K562 (cell line): ENCODE results near the gene TCEA3.
A peak's percentile ranks its signal among the peaks of the same experiment; 100 is the strongest.

Experiments
- CBX2 ChIP-seq: fragments of 200-600 bp; sonication (generic); IDR thresholded peaks from one replicate; pipeline ENCODE4 v1.6.1; 2012; ENCODE audit warnings: mild to moderate bottlenecking, low read length, inconsistent platforms; ENCODE audit not compliant: insufficient read depth, poor library complexity, severe bottlenecking
- CTCF ChIP-seq, 3 experiments: IDR thresholded peaks in 2 of 3; conservative IDR thresholded peaks in 1 of 3; 2 replicates each; pipeline ENCODE4 v1.5.1; 2011 to 2012; ENCODE audit warnings: low read length in 3 of 3, mild to moderate bottlenecking in 3 of 3, control low read depth in 2 of 3, improper control_type of control experiment in 1 of 3, inconsistent platforms in 1 of 3, low read depth in 1 of 3, mixed read lengths in 1 of 3, moderate library complexity in 1 of 3; ENCODE audit not compliant: insufficient read depth in 2 of 3
- ELK1 ChIP-seq: sonication (generic); formaldehyde crosslinking; IDR thresholded peaks from 2 replicates; pipeline ENCODE4 v1.8.1; 2022; ENCODE audit warnings: missing genetic modification reagents
- GABPA ChIP-seq: fragments of 200-800 bp; sonication (Bioruptor generic); conservative IDR thresholded peaks from 2 replicates; pipeline ENCODE4 v1.6.1; 2016; ENCODE audit warnings: low read depth, missing genetic modification characterization, missing compliant biosample characterization
- MEF2A ChIP-seq: IDR thresholded peaks from 2 replicates; pipeline ENCODE4 v1.6.1; 2011; ENCODE audit warnings: low read depth, mild to moderate bottlenecking, low read length, moderate library complexity; ENCODE audit not compliant: control insufficient read depth
- PHF20 ChIP-seq: fragments of 450-650 bp; IDR thresholded peaks from 2 replicates; pipeline ENCODE4 v1.6.1; 2018; ENCODE audit not compliant: partially characterized antibody
- TEAD1 ChIP-seq, 2 experiments: fragments of 450-650 bp in 1 of 2; sonication (generic) in 1 of 2; formaldehyde crosslinking; IDR thresholded peaks; 2 replicates each; pipeline versions ENCODE4 v1.4.0 to v1.8.0; 2020 to 2022; ENCODE audit warnings: mild to moderate bottlenecking in 2 of 2, missing genetic modification reagents in 1 of 2
- ZC3H4 ChIP-seq: sonication (generic); formaldehyde crosslinking; IDR thresholded peaks from 2 replicates; pipeline ENCODE4 v1.9.0; 2021; ENCODE audit warnings: missing genetic modification reagents, borderline replicate concordance
- ZNF239 ChIP-seq: fragments of 250-450 bp; sonication (Bioruptor Pico); IDR thresholded peaks from 2 replicates; pipeline ENCODE4 v1.4.0; 2020; ENCODE audit warnings: mild to moderate bottlenecking

GRCh38 chr1:23362218-23362713 lies 62.3 kb downstream of the TCEA3 start:
- TF ChIP-seq CTCF (IDR thresholded peaks at IDR 0.05 in 2 of 3, conservative IDR thresholded peaks at IDR 0.05 in 1 of 3; ENCODE audit: insufficient read depth in 2 of 3, low read depth in 1 of 3, low read length in 3 of 3) = no peak
- no peak for TF ChIP-seq ELK1 (CRISPR knock-in tag)
- no peak for TF ChIP-seq CBX2
- TF ChIP-seq MEF2A = no peak
- no peak for TF ChIP-seq TEAD1 (CRISPR knock-in tag; IDR thresholded peaks at IDR 0.05)
- TF ChIP-seq ZC3H4 (CRISPR knock-in tag) = 0 out of 2 replicates have a peak, but pooled peaks have one; percentile 27
- no peak for TF ChIP-seq ZNF239 (CRISPR knock-in tag)
- no peak for TF ChIP-seq GABPA (tag)
- TF ChIP-seq PHF20 = no peak
